ENCODE data around the gene TNIK.

Gene TNIK

GRCh38 chr3:171110715-171111114 lies 349.5 kb downstream of the TNIK start:
- no peak for DNase-seq (ENCODE audit: low read depth in 4 of 4, low spot score in 1 of 4)

GRCh38 chr3:171108066-171108465 lies 352.1 kb downstream of the TNIK start:
- DNase-seq (ENCODE audit: low read depth in 4 of 4, low spot score in 1 of 4): no peak

GRCh38 chr3:171103185-171103584 lies 357.0 kb downstream of the TNIK start:
- no peak for DNase-seq (ENCODE audit: low read depth in 4 of 4, low spot score in 1 of 4)

- no peak for DNase-seq (ENCODE audit: low read depth in 4 of 4, low spot score in 1 of 4)
These were observed 358.1 kb downstream of the TNIK start for GRCh38 chr3:171101982-171102641.

GRCh38 chr3:171099911-171100310 lies 360.3 kb downstream of the TNIK start:
- no peak for DNase-seq (ENCODE audit: low read depth in 4 of 4, low spot score in 1 of 4)

GRCh38 chr3:171095063-171095462 lies 365.1 kb downstream of the TNIK start:
- no peak for DNase-seq (ENCODE audit: low read depth in 4 of 4, low spot score in 1 of 4)

GRCh38 chr3:171094411-171094810 lies 365.8 kb downstream of the TNIK start:
- DNase-seq (ENCODE audit: low read depth in 4 of 4, low spot score in 1 of 4): no peak

- no peak for DNase-seq (ENCODE audit: low read depth in 4 of 4, low spot score in 1 of 4)
These were observed 366.7 kb downstream of the TNIK start for GRCh38 chr3:171093462-171093861.

GRCh38 chr3:171092467-171092911 lies 367.7 kb downstream of the TNIK start:
- no peak for DNase-seq (ENCODE audit: low read depth in 4 of 4, low spot score in 1 of 4)

- no peak for DNase-seq (ENCODE audit: low read depth in 4 of 4, low spot score in 1 of 4)
These were observed 369.9 kb downstream of the TNIK start for GRCh38 chr3:171090321-171090720.

GRCh38 chr3:171088964-171089754 lies 371.0 kb downstream of the TNIK start:
- DNase-seq (ENCODE audit: low read depth in 4 of 4, low spot score in 1 of 4): no peak

- no peak for DNase-seq (ENCODE audit: low read depth in 4 of 4, low spot score in 1 of 4)
These were observed 371.7 kb downstream of the TNIK start for GRCh38 chr3:171088496-171088895.

GRCh38 chr3:171086914-171087313 lies 373.3 kb downstream of the TNIK start:
- DNase-seq (ENCODE audit: low read depth in 4 of 4, low spot score in 1 of 4): no peak

- DNase-seq (ENCODE audit: low read depth in 4 of 4, low spot score in 1 of 4): no peak
These were observed 382.9 kb downstream of the TNIK start for GRCh38 chr3:171077261-171077660.

- no peak for DNase-seq (ENCODE audit: low read depth in 4 of 4, low spot score in 1 of 4)
These were observed 387.8 kb downstream of the TNIK start for GRCh38 chr3:171072432-171072831.

GRCh38 chr3:171068658-171069057 lies 391.5 kb downstream of the TNIK start:
- DNase-seq (ENCODE audit: low read depth in 4 of 4, low spot score in 1 of 4): no peak

GRCh38 chr3:171066206-171066605 lies 394.0 kb downstream of the TNIK start:
- no peak for DNase-seq (ENCODE audit: low read depth in 4 of 4, low spot score in 1 of 4)

- DNase-seq (ENCODE audit: low read depth in 4 of 4, low spot score in 1 of 4): no peak
These were observed 394.5 kb downstream of the TNIK start for GRCh38 chr3:171065732-171066131.

- no peak for DNase-seq (ENCODE audit: low read depth in 4 of 4, low spot score in 1 of 4)
These were observed 395.7 kb downstream of the TNIK start for GRCh38 chr3:171064461-171064860.

- DNase-seq (ENCODE audit: low read depth in 4 of 4, low spot score in 1 of 4): no peak
These were observed 398.5 kb downstream of the TNIK start for GRCh38 chr3:171061749-171062148.

GRCh38 chr3:171059978-171060377 lies 400.2 kb downstream of the TNIK start:
- DNase-seq (ENCODE audit: low read depth in 4 of 4, low spot score in 1 of 4): no peak

- DNase-seq (ENCODE audit: low read depth in 4 of 4, low spot score in 1 of 4): no peak
These were observed 401.2 kb downstream of the TNIK start for GRCh38 chr3:171058873-171059603.

Data from stimulated activated CD4-positive, alpha-beta T cell treated with anti-CD3 and anti-CD28 coated beads, Interleukin-1b, Interleukin-23, amount 100 ng/mL, for 24 hours (primary cell).